Stimulated activated CD8-positive, alpha-beta memory T cell treated with anti-CD3 and anti-CD28 coated beads, Interleukin-4, amount 100 ng/mL, for 48 hours (primary cell): ENCODE measurements around the gene TTN.
"Not testable (repeated sequence)": the region's sequence is repeated elsewhere in the genome, so short reads cannot be mapped to it uniquely, and the experiment has no call there.

ENCODE experiments used
- DNase-seq: peaks from one replicate; pipeline ENCODE4 v3.0.0-alpha.2; 2020

Gene TTN

GRCh38 chr2:178526256-178526655, 281.0 kb downstream of the TTN start:
- no peak for DNase-seq

- DNase-seq = not testable (repeated sequence)
Measured at GRCh38 chr2:178525460-178525859, 281.8 kb downstream of the TTN start.

- DNase-seq = not testable (repeated sequence)
Measured at GRCh38 chr2:178525010-178525409, 282.2 kb downstream of the TTN start.

GRCh38 chr2:178523596-178524134, 283.6 kb downstream of the TTN start:
- no peak for DNase-seq

GRCh38 chr2:178522950-178523595, 284.1 kb downstream of the TTN start:
- DNase-seq = peak; percentile 83

- DNase-seq = peak; percentile 49
Measured at GRCh38 chr2:178521304-178522150, 285.7 kb downstream of the TTN start.

- DNase-seq = no peak
Measured at GRCh38 chr2:178517496-178517895, 289.7 kb downstream of the TTN start.

GRCh38 chr2:178514664-178515063, 292.6 kb downstream of the TTN start:
- DNase-seq = peak; percentile 48

GRCh38 chr2:178513876-178514275, 293.3 kb downstream of the TTN start:
- no peak for DNase-seq

- no peak for DNase-seq
Measured at GRCh38 chr2:178512484-178512883, 294.7 kb downstream of the TTN start.

GRCh38 chr2:178510384-178510783, 296.8 kb downstream of the TTN start:
- no peak for DNase-seq

GRCh38 chr2:178508646-178509045, 298.6 kb downstream of the TTN start:
- DNase-seq = no peak

- no peak for DNase-seq
Measured at GRCh38 chr2:178506949-178507348, 300.3 kb downstream of the TTN start.

- no peak for DNase-seq
Measured at GRCh38 chr2:178506524-178506923, 300.7 kb downstream of the TTN start.

GRCh38 chr2:178506101-178506500, 301.1 kb downstream of the TTN start:
- no peak for DNase-seq

- no peak for DNase-seq
Measured at GRCh38 chr2:178502751-178503150, 304.5 kb downstream of the TTN start.

GRCh38 chr2:178499640-178500039, 307.6 kb downstream of the TTN start:
- DNase-seq = no peak

- no peak for DNase-seq
Measured at GRCh38 chr2:178498137-178498536, 309.1 kb downstream of the TTN start.

- DNase-seq = no peak
Measured at GRCh38 chr2:178496049-178496448, 311.2 kb downstream of the TTN start.

- no peak for DNase-seq
Measured at GRCh38 chr2:178491612-178492011, 315.6 kb downstream of the TTN start.

- DNase-seq = no peak
Measured at GRCh38 chr2:178485356-178485755, 321.9 kb downstream of the TTN start.

GRCh38 chr2:178484245-178485041, 322.8 kb downstream of the TTN start:
- DNase-seq = no peak

GRCh38 chr2:178482437-178482836, 324.8 kb downstream of the TTN start:
- DNase-seq = no peak
